HG02852 (cell line): Measurements from ENCODE around the gene ADGRG1.
A peak's percentile ranks its signal among the peaks of the same experiment; 100 is the strongest.

Experiments
- ATAC-seq: cut with Tn5 transposase; IDR thresholded peaks from one replicate; pipeline ENCODE4 v1.9.1; 2021; ENCODE audit warnings: mild to moderate bottlenecking, moderate library complexity; ENCODE audit not compliant: unreplicated experiment

The ADGRG1 gene

GRCh38 chr16:57647136-57647875, 18.9 kb downstream of the ADGRG1 start:
- no peak for ATAC-seq

GRCh38 chr16:57648125-57648524, 19.7 kb downstream of the ADGRG1 start:
- ATAC-seq: no peak

DNA sequence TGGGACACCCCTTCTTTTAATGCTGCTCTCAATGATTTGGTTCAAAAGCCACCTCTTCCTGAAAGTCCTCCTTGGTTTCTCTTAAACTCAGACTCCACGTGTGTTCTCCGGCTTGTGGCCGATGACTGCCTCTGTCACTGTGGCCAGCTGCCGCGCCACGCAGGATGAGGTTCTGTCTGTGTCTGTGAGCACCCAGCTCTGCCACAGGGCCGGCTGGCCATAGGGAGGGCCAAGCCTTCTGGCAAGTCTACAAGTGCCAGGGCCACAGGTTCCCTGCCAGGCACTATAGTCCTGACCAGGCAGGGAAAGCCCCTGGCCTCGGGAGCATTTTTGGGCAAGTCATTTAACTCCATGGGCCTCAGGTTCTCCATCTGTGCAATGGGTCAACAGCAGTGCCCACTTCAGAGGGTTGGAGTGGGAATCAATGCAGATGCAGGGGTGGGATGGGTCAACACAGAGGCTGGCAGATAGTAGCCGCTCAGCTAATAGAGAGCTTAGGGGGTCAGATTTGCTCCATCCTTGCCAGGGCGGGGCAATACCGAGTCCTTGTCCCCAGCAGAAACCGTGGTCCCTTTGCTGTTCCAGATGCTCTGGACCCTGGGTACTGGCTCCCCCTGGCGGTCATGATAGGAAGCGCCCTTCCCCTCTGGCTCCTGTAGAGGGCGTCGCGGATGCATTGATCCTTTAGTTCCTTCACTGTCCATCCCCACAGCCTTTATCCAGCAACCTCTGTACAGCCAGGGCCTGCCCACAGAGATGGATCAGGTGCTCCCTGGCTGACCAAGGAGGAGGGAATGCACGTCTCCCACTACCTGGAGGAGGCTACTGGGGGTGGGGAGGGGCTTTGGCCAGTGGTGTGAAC, 20.4 kb downstream of the ADGRG1 start:
- ATAC-seq: peak; percentile 66

GRCh38 chr16:57649443-57649751, 21.0 kb downstream of the ADGRG1 start:
- no peak for ATAC-seq

GRCh38 chr16:57649846-57650245, 21.4 kb downstream of the ADGRG1 start:
- no peak for ATAC-seq

GRCh38 chr16:57651344-57652333, 23.2 kb downstream of the ADGRG1 start:
- ATAC-seq: no peak

- ATAC-seq: no peak
These were observed 24.5 kb downstream of the ADGRG1 start for GRCh38 chr16:57652695-57653471.

GRCh38 chr16:57653936-57654335, 25.5 kb downstream of the ADGRG1 start:
- ATAC-seq: no peak

- ATAC-seq: no peak
These were observed 28.0 kb downstream of the ADGRG1 start for GRCh38 chr16:57656342-57656955.

GRCh38 chr16:57657228-57657627, 28.8 kb downstream of the ADGRG1 start:
- no peak for ATAC-seq

GRCh38 chr16:57658130-57658877, 29.9 kb downstream of the ADGRG1 start:
- ATAC-seq: no peak

DNA sequence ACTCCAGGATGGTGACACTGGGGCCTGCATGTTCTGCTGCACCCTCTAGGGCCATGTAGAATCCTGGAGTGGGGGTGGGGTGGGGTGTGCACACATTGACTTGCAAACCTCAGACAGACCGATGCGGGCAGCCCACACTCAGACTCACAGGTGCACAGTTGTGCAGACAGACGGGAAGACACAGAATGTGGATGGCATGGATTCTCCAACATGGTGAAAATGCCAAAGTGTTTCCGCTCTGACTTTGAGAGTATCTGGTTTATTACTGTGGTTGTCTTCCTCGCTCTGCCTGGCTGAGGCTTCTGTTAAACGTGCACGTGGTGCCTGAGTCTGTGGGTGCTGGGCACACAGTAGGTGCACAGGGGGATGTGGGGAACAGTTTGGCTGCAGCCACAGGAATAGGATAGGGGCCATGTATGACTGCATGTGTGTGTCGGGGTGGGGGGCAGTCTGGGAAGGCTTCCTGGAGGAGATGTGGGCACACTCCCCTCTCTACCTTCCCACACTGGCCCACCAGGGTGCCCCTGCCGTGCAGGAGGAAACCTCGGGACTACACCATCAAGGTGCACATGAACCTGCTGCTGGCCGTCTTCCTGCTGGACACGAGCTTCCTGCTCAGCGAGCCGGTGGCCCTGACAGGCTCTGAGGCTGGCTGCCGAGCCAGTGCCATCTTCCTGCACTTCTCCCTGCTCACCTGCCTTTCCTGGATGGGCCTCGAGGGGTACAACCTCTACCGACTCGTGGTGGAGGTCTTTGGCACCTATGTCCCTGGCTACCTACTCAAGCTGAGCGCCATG, 30.6 kb downstream of the ADGRG1 start:
- no peak for ATAC-seq

DNA sequence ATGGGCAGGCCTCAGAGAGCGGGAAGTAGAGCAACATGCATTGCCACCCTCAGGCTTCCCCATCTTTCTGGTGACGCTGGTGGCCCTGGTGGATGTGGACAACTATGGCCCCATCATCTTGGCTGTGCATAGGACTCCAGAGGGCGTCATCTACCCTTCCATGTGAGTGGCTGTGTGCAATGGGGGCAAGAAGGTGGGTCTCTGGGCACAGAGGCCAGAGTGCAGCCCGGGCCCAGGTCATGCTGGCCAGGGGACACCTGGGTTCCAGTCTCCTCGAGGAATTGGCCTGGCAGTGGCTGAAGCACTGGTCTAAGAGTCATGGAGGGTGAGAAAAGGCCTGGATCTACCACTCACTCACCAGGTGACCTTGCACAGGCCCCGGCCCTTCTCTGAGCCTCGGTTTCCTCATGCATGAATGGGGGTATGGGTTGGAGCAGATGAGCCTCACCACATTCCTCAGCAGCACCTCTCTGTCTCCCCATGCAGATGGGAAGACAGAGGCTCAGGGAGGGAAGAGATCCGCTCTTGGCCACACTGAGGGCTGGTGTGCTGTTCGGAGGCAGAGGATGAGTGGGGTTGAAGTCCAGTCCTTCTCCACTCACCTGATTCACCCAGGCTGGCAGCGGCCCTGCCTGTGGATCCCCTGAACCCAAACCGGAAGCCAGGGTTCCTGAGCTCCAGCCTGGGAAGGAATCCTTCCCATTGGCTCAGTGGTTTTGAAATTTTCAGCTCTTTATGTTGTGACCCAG, 32.5 kb downstream of the ADGRG1 start:
- no peak for ATAC-seq

DNA sequence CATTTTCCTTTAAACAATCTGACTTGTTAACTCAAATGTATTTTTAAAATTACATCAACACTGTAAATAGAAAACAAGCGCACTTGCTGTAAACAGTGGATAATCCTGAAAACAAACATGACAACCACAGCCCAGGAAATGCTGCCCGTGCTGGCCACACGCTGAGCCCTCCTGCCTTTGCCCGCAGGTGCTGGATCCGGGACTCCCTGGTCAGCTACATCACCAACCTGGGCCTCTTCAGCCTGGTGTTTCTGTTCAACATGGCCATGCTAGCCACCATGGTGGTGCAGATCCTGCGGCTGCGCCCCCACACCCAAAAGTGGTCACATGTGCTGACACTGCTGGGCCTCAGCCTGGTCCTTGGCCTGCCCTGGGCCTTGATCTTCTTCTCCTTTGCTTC, 33.1 kb downstream of the ADGRG1 start:
- ATAC-seq: no peak

DNA sequence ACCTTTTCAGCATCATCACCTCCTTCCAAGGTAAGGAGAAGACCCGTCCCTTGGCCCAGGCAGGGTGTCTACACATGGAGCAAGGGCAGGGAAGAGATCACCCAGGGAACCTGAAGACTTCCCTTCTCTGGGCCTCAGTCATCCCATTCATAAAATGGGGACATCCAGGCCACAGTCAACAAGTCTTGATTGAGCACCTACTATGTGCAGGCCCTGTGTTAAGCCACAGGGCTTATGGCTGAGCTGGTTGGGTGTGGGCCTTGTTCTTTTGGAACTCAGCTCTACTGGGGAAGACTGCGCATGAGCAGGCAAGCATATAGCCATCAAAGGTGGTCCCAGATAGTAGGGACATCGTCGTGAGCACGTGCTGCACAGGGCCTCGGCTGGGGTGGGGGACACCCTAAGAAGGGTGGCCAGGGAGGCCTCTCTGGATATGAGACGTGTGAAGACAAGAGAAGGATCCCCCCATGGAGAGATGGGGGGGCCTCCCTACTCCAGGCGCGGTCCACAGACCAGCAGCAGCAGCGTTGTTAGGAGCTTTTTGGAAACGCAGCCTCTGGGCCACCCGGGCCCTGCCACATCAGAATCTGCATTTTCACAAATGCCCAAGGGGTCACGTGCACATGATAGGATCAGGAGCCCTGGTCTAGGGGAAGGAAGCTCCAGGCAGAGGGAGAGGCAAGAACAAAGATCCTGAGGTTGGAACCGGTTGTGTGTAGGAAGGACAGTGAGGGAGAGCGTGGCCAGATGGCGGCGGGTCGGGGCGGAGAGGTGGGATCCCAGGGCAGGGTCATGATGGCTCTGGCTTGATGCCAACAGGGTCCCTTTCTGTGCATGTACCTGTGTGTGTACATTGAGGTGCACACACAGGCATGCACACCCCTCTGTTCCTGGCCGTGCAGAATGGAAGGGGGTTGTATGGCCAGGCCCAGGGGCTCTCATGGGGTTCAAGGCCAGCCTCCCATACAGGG, 33.8 kb downstream of the ADGRG1 start:
- no peak for ATAC-seq

GRCh38 chr16:57663436-57663835, 35.0 kb downstream of the ADGRG1 start:
- no peak for ATAC-seq
